AG04450 (cell line): ENCODE results near the gene SCRT2. TPM values are rescaled to one million over a fixed set of nuclear protein-coding genes. Genes with fewer than 3 reads are reported as not detected.

Source experiments
- CTCF ChIA-PET: fragments of 300-600, 350-600 bp; formaldehyde crosslinking; extraction: SDS; loops from one replicate; lab custom pipeline; 2022; ENCODE audit warnings: antibody characterized with exemption, inconsistent platforms; lab: Charles Lee
- POLR2A ChIA-PET: fragments of 350-600 bp; formaldehyde crosslinking; extraction: SDS; loops from one replicate; lab custom pipeline; 2021; ENCODE audit warnings: antibody characterized with exemption, inconsistent platforms; lab: Yijun Ruan, JAX
- DNase-seq: peaks from one replicate; pipeline ENCODE4 v3.0.0-alpha.2; 2011; ENCODE audit warnings: low read depth, low spot score
- H3K27ac ChIP-seq: one replicate; pipeline ENCODE4 v1.5.1; 2012; ENCODE audit warnings: low read depth, low read length, control low read depth
- H3K27me3 ChIP-seq: one replicate; pipeline ENCODE4 v1.6.0; 2012; ENCODE audit warnings: low read length; ENCODE audit not compliant: control insufficient read depth, insufficient read depth
- H3K4me3 ChIP-seq: 2 replicates; pipeline ENCODE4 v1.5.1; 2011; ENCODE audit warnings: mild to moderate bottlenecking, low read depth, low read length, control low read depth
- H3K9me3 ChIP-seq: 2 replicates; pipeline ENCODE4 v1.5.1; 2012; ENCODE audit warnings: low read length; ENCODE audit not compliant: control insufficient read depth, insufficient read depth
- CTCF ChIP-seq: IDR thresholded peaks from 2 replicates; pipeline ENCODE4 v1.5.1; 2011; ENCODE audit warnings: low read depth, low read length, control low read depth, inconsistent platforms
- polyA plus RNA-seq: library from polyadenylated mRNA; depleted of rRNA; stranded (reverse); fragments of >200 nt; gene quantifications from 2 replicates; pipeline ENCODE4 v1.2.3, GENCODE V29; 2011; rRNA removed

Gene SCRT2
- polyA plus RNA-seq, 1 experiment, result not detected

GRCh38 chr20:615514-615913 lies 60.1 kb downstream of the SCRT2 start:
- no peak for TF ChIP-seq CTCF
- Histone ChIP-seq H3K4me3 (no peak overlapping the region), H3K9me3 (peaks cover 6% of the 10 kb centered on the region), H3K27ac (no peak overlapping the region), H3K27me3 (peaks cover 33% of the 10 kb centered on the region)
- no peak for DNase-seq
- ChIA-PET POLR2A (no interaction called here), CTCF (interaction anchor here (0.5 to 3.5 kb wide), 3 partner anchors 30 to 137 kb away, joined by 3 to 13 read pairs (median 3); no protein-coding TSS in a partner anchor)

GRCh38 chr20:611843-612185 lies 63.8 kb downstream of the SCRT2 start:
- Histone ChIP-seq H3K9me3 (no peaks in the 10 kb centered on the region; the same call in 1 of the 2 replicates), H3K4me3 (no peak overlapping the region), H3K27ac (no peak overlapping the region), H3K27me3 (peaks cover 49% of the 10 kb centered on the region)
- CTCF ChIA-PET, result no interaction called here
- TF ChIP-seq CTCF, result no peak
- POLR2A ChIA-PET, result no interaction called here
- no peak for DNase-seq

Other genes with a start within 250 kb of the SCRT2 start
- gene TBC1D20, start 213.3 kb downstream of the SCRT2 start, polyA plus RNA-seq, result 40.1 and 45.6 TPM in 2 replicates
- 110 and 136 TPM in 2 replicates for gene CSNK2A1, start 132.0 kb downstream of the SCRT2 start, polyA plus RNA-seq
- not detected in 2 replicates for gene TCF15, start 65.5 kb downstream of the SCRT2 start, polyA plus RNA-seq
- 64.6 and 66.4 TPM in 2 replicates for gene SRXN1, start 22.6 kb downstream of the SCRT2 start, polyA plus RNA-seq
- not detected in 2 replicates for gene SLC52A3, start 92.7 kb upstream of the SCRT2 start, polyA plus RNA-seq
- gene FAM110A, start 157.9 kb upstream of the SCRT2 start, polyA plus RNA-seq, result 1.9 and 2.0 TPM in 2 replicates
- gene ANGPT4, start 240.5 kb upstream of the SCRT2 start, polyA plus RNA-seq, result not detected in 2 replicates